GM23248 (cell line): ENCODE results near the gene LATS2.

Source experiments
- EZH2 ChIP-seq: fragments of 200-600 bp; sonication (generic); IDR thresholded peaks from 2 replicates; pipeline ENCODE4 v1.6.1; 2018; ENCODE audit warnings: antibody characterized with exemption, mild to moderate bottlenecking; ENCODE audit not compliant: insufficient read depth, poor library complexity, severe bottlenecking
- EZH2phosphoT487 ChIP-seq: fragments of 200-600 bp; sonication (generic); IDR thresholded peaks from 2 replicates; pipeline ENCODE4 v1.6.1; 2018; ENCODE audit warnings: antibody characterized with exemption, moderate library complexity, mild to moderate bottlenecking, low read depth; ENCODE audit not compliant: insufficient read depth

GRCh38 chr13:21001471-21001870, 59.9 kb downstream of the LATS2 start:
- TF ChIP-seq EZH2 (no peak), EZH2phosphoT487 (no peak)
